GM21619 (cell line): ENCODE data around the gene TFAM.

Source experiments
- ATAC-seq: cut with Tn5 transposase; IDR thresholded peaks from one replicate; pipeline ENCODE4 v1.9.1; 2021; ENCODE audit not compliant: unreplicated experiment

TFAM gene

DNA sequence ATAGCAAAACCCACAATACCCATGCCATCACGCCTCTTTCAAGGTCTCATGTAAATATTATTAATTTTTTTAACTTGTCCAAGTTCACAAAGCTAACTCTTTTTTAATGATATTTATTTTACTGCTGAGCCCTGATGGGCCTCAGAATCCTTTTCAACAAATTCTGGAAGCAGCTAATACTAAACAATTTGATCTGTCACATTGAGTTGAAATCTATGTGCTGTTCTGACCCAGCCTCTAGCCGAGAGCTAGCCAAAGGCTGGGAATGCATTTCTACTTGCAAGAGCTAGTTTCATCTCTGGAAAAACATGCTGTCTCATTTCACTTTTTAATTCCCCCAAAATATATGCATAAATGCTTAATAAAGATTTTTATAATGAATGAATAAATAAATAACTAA, 47.9 kb downstream of the TFAM start:
- ATAC-seq = no peak

DNA sequence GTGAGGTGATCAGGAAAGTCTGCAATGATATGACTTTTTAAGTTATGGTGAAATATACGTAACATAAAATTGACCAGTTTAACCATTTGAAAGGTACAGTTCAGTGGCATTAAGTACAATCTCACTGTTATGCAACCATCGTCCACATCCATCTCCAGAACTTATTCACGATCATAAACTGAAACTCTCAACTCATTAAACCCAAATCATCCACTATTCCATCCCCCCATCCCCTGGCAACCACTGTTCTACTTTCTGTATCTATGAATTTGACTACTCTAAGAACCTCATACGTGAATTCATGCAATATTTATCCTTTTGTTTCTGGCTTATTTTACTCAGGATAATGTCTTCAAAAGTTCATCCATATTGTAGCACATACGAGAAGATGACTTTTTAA, 48.4 kb downstream of the TFAM start:
- ATAC-seq = no peak

DNA sequence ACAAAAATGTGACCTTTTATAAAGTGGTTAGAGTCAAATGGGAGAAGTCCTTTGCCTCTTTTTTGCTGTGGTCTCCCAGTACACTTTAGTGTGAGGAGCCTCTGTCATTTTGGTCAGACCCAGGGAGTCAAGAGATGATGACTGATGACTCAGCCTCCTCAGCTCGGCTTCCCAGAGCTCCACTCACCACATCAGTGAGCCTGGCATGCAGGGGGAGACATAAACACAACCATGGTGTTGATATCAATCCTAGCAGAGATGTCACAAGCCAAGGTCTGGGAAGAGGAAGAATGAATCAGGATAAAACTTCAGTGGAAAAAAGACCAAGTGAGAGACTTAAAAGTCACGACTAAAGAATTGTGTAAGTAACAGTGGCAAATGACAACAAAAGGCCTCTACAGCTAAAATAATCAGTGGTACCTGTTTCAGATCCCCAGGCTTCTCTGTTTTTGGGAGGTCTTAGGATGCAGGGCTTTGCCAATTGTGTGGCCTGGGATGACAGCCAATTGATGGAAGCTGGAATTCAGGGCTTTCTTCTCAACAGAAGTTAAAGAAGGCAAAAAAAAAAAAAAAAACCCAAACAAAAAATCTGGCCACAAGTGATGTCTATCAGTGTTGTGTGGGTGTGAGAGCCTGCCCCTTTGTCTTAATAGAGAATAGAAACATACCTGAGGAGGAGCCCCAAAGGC, 50.2 kb downstream of the TFAM start:
- no peak for ATAC-seq

DNA sequence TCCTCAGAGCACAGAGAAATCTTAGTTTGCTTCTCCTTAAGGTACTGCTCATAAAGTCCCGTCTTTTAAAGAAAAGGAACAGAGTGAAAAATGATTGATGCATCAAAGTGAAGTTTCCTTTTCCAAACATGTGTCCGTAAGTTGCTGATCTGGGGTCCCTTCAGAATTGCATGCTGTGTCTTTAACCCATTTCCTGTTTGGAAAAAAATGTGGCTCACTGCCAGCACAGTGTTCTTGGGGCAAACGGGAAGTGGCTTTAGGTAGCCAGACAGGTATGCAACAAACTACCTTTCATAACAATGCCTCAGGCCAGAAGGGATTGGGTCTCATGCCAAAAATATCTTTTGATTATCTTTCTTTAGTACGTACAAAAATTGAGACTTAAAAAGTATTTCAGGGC, 50.9 kb downstream of the TFAM start:
- no peak for ATAC-seq

DNA sequence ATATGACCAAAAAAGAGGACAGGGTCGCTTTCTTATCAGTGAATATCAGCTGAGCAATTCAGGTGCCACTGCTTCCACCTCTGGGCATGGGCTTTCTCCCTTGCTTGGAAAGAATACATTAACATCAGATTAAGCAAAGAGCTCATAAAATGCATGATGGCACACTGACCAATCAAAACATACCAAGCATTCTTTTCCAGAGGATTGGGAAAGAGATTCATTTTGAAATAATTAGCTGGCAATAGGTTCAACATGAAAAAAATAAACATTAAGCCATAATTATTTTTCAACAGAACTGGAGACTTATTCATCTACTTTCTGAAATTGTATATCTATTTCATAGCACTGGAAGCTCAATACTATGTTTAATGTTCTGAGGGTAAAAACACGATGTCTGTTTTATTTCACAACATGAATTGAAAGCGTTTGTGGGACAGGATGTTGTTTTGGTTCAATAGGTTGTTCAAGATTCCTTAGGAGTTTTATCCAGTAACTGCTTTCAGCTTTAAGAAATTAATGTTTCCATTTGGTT, 53.2 kb downstream of the TFAM start:
- ATAC-seq = no peak

DNA sequence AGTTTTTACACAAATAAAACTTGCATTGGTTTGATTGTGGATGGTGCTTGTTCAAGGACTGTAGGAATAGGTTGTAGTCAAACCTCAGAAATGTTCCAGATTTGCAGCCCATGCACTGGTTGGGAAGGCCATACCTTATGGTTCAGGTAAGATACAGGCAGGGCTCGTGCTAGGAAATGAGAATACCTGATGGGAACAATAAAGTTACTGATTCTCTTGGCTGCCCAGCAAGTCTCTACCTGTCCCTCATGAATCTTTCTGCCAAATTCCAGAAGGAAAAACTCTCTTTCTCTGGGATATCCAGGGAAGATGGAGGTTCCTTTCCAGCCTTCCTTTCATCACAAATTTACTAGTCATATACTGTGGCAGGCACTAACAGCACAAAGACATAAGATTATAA, 53.8 kb downstream of the TFAM start:
- ATAC-seq = no peak

DNA sequence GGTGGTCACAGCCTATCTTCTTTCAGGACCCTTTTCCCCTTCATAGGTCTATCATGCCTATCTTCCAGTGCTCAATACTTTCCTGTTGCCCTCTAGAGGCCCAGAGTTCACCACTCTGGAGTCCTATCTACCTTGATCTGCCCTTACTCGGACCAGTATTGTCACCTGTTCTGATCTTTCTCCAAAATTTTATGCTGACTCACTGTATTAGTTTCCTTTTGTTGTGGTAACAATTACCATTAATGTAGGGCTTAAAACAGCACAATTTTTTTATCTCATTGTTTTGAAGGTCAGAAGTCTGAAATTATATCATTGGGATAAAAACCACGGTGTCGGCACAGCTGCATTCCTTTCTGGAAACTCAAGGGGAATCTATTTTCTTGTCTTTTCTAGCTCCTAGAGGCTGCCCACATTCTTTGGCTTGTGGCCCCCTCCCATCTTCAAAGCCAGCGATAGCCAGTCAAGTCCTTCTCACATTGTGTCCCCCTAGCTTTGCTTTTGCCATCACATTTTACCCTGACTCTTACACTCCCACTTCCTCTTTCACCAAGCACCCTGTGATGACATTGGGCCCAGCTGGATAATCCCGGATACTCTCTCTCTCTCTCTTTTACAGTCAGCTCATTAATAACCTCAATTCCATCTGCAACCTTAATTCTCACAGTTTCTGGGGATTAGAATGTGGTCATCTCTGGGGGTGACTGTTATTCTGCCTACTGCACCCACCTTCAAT, 54.6 kb downstream of the TFAM start:
- ATAC-seq = no peak

DNA sequence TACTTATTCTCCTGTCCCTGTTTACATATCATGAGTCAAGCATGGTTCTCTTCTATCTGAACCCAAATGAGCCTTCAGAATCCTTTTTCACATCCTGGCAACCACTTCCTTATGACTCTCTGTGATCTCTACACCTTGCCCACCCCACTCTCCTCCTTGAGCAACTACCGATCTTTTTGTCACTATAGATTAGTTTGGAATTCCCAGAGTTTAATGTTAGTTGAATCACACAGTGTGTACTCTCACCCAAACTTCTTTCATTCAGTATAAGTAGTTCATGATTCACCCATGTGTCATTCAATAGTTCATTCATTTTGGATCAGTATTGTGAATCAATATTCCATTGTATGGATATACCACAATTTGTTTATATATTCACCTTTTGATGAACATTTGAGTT, 55.3 kb downstream of the TFAM start:
- no peak for ATAC-seq

DNA sequence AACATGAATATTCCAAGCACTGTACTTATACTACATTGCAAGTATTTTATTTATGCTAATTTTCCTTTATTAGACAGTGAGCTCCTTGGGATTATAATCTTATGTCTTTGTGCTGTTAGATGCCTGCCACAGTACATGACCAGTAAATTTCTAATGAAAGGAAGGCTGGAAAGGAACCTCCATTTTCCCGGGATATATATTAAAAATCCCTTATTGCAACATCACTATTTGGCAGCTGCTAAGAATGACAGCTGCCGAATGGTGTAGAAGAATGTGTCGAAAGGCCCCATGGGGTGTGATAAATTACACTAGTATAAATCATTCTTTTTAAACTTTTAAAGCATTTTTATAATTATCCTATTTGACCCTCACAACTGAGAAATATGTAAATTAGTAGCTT, 59.1 kb downstream of the TFAM start:
- no peak for ATAC-seq

DNA sequence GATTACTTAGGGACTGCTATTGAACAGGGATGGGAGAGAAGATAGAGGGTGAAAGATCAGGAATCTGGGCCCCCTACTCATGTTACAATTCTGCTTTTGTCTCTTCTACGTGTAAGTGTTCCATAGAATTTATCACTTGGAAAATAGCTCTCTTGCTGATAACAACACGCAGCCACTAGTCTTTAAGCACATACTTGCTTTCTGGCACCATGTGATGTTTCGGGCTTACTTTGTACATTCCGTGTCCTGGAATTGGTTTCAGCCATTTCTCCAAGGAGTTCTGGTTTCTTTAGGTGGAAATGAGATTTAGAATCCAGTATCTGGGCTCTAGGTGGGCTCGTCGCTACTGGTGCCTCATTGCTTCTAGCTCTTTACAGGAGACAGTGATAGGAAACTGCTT, 59.7 kb downstream of the TFAM start:
- ATAC-seq = no peak

DNA sequence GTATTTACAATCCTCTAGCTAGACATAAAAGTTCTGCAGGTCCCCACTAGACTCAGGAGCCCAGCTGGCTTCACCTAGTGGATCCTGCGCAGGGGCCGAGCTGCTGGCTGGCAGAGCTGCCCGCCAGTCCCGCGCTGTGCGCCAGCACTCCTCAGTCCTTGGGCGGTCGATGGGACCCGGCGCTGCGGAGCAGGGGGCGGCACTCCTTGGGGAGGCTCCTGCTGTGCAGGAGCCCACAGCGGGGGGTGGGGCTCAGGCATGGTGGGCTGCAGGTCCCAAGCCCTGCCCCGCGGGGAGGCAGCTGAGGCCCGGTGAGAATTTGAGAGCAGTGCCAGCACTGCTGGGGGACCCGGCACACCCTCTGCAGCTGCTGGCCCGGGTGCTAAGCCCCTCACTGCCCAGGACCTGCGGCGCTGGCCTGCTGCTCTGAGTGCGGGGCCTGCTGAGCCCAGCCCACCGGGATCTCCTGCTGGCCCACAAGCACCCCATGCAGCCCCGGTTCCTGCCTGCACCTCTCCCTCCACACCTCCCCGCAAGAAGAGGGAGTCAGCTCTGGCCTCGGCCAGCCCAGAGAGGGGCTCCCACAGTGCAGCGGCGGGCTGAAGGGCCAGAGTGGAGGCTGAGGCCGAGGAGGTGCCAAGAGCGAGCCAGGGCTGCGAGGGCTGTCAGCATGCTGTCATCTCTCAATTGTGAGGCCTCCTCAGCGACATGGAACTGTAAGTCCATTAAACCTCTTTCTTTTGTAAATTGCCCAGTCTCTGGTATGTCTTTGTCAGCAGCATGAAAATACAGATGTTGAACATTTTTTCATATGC, 63.1 kb downstream of the TFAM start:
- no peak for ATAC-seq
